OCI-LY3 (cell line): ENCODE results near the gene TACC2.

Experiments
- H2AFZ ChIP-seq: fragments of 200-600, 300-600 bp; shearing (Covaris generic); 2 replicates; pipeline ENCODE4 v1.6.0; 2014; ENCODE audit warnings: antibody characterized with exemption, low read depth, low read length
- H3K27ac ChIP-seq: fragments of 200-600, 300-600 bp; sonication (generic); 2 replicates; pipeline ENCODE4 v1.5.1; 2014; ENCODE audit warnings: mild to moderate bottlenecking, low read length, moderate library complexity, mixed read lengths
- H3K27me3 ChIP-seq: fragments of 200-600, 300-600 bp; sonication (generic); 2 replicates; pipeline ENCODE4 v1.6.1; 2014; ENCODE audit warnings: low read depth, low read length, mixed read lengths
- H3K36me3 ChIP-seq: fragments of 200-600, 300-600 bp; sonication (generic); replicated peaks from 2 replicates; pipeline ENCODE3; 2014; ENCODE audit warnings: low read depth, low read length, mixed read lengths
- H3K4me1 ChIP-seq: fragments of 300-600, 200-600 bp; sonication (generic); 2 replicates; pipeline ENCODE4 v1.6.1; 2014; ENCODE audit warnings: low read length, mixed read lengths
- H3K4me2 ChIP-seq: fragments of 200-600, 300-600 bp; sonication (generic); 2 replicates; pipeline ENCODE4 v1.6.1; 2014; ENCODE audit warnings: low read length, mixed read lengths
- H3K4me3 ChIP-seq: fragments of 300-600, 200-600 bp; sonication (generic); 2 replicates; pipeline ENCODE4 v1.5.1; 2014; ENCODE audit warnings: antibody characterized with exemption, mild to moderate bottlenecking, low read length, moderate library complexity
- H3K79me2 ChIP-seq: fragments of 300-600, 200-600 bp; shearing (Covaris generic); 2 replicates; pipeline ENCODE4 v1.6.1; 2014; ENCODE audit warnings: mild to moderate bottlenecking, low read length, mixed read lengths
- H3K9ac ChIP-seq: fragments of 300-600, 200-600 bp; shearing (Covaris generic); 2 replicates; pipeline ENCODE4 v1.6.0; 2014; ENCODE audit warnings: mild to moderate bottlenecking, low read length, moderate library complexity
- H3K9me3 ChIP-seq: fragments of 200-600, 300-600 bp; shearing (Covaris generic); 2 replicates; pipeline ENCODE4 v1.6.1; 2014; ENCODE audit warnings: low read length, mixed read lengths; ENCODE audit not compliant: insufficient read depth
- H4K20me1 ChIP-seq: fragments of 200-600, 300-600 bp; sonication (generic); 2 replicates; pipeline ENCODE4 v1.6.1; 2016; ENCODE audit warnings: low read length, mixed read lengths; ENCODE audit not compliant: insufficient read depth
- CTCF ChIP-seq: fragments of 200-600, 300-600 bp; sonication (generic); IDR thresholded peaks from 2 replicates; pipeline ENCODE4 v1.5.1; 2014; ENCODE audit warnings: antibody characterized with exemption, low read length, low read depth
- EZH2phosphoT487 ChIP-seq: fragments of 200-600 bp; shearing (Covaris generic); IDR thresholded peaks from 2 replicates; pipeline ENCODE4 v1.6.1; 2018; ENCODE audit warnings: antibody characterized with exemption, mixed run types, low read depth

TACC2 gene

GRCh38 chr10:122281751-122282150 is 292.8 kb downstream of the TACC2 start:
- H3K4me2 ChIP-seq, result peak overlapping the region; percentile 69; the same call in 1 of the 2 replicates
- no peak for TF ChIP-seq CTCF
- no peak for TF ChIP-seq EZH2phosphoT487

GRCh38 chr10:122282253-122282671 is 293.3 kb downstream of the TACC2 start:
- no peak overlapping the region for H3K9ac ChIP-seq
- H3K4me3 ChIP-seq, result peak overlapping the region; percentile 41; the same call in 1 of the 2 replicates
- H3K9me3 ChIP-seq, result no peaks in the 10 kb centered on the region
- H3K4me1 ChIP-seq, result peaks cover 60% of the 10 kb centered on the region
- H2AFZ ChIP-seq, result no peak overlapping the region
- TF ChIP-seq CTCF, result no peak
- no peak for TF ChIP-seq EZH2phosphoT487
- H3K27me3 ChIP-seq, result peaks cover 31% of the 10 kb centered on the region
- no peaks in the 10 kb centered on the region for H3K36me3 ChIP-seq
- H3K79me2 ChIP-seq, result no peaks in the 10 kb centered on the region
- peak overlapping the region; percentile 57; the same call in 1 of the 2 replicates for H3K27ac ChIP-seq
- H4K20me1 ChIP-seq, result no peaks in the 10 kb centered on the region
- H3K4me2 ChIP-seq, result peak overlapping the region; percentile 69

More at GRCh38 chr10:122281751-122282150, 292.8 kb downstream of the TACC2 start:
- no peak overlapping the region for H3K27ac ChIP-seq
- H3K4me1 ChIP-seq, result peaks cover 55% of the 10 kb centered on the region
- H4K20me1 ChIP-seq, result no peaks in the 10 kb centered on the region
- no peak overlapping the region for H2AFZ ChIP-seq
- no peaks in the 10 kb centered on the region for H3K36me3 ChIP-seq
- no peaks in the 10 kb centered on the region for H3K9me3 ChIP-seq
- H3K79me2 ChIP-seq, result no peaks in the 10 kb centered on the region
- no peak overlapping the region for H3K4me3 ChIP-seq
- H3K9ac ChIP-seq, result no peak overlapping the region
- peaks cover 31% of the 10 kb centered on the region for H3K27me3 ChIP-seq

- H3K79me2 ChIP-seq, result no peaks in the 10 kb centered on the region
- peak overlapping the region; percentile 69 for H3K4me2 ChIP-seq
- no peaks in the 10 kb centered on the region for H3K36me3 ChIP-seq
- H3K4me3 ChIP-seq, result peak overlapping the region; percentile 41; the same call in 1 of the 2 replicates
- TF ChIP-seq EZH2phosphoT487 (no peak), CTCF (no peak)
- H4K20me1 ChIP-seq, result no peaks in the 10 kb centered on the region
- H2AFZ ChIP-seq, result no peak overlapping the region
- no peaks in the 10 kb centered on the region for H3K9me3 ChIP-seq
- H3K4me1 ChIP-seq, result peaks cover 67% of the 10 kb centered on the region
- peak overlapping the region; percentile 57 for H3K27ac ChIP-seq
- H3K27me3 ChIP-seq, result peaks cover 29% of the 10 kb centered on the region
- 0 out of 2 replicates have a peak overlapping the region, but pooled peaks have one; percentile 15 for H3K9ac ChIP-seq
Measured at GRCh38 chr10:122282909-122283308, 293.9 kb downstream of the TACC2 start.

- peaks cover 34% of the 10 kb centered on the region for H3K27me3 ChIP-seq
- peaks cover 84% of the 10 kb centered on the region for H3K4me1 ChIP-seq
- no peak overlapping the region for H3K4me3 ChIP-seq
- no peak for TF ChIP-seq CTCF
- TF ChIP-seq EZH2phosphoT487, result no peak
- no peak overlapping the region for H2AFZ ChIP-seq
- no peaks in the 10 kb centered on the region for H3K36me3 ChIP-seq
- no peaks in the 10 kb centered on the region for H3K79me2 ChIP-seq
- no peaks in the 10 kb centered on the region for H3K9me3 ChIP-seq
- H4K20me1 ChIP-seq, result no peaks in the 10 kb centered on the region
- no peak overlapping the region; the same call in 1 of the 2 replicates for H3K27ac ChIP-seq
- H3K9ac ChIP-seq, result no peak overlapping the region
- H3K4me2 ChIP-seq, result no peak overlapping the region
Measured at GRCh38 chr10:122285506-122286444, 296.8 kb downstream of the TACC2 start.
